NCI-H2227 (cell line): ENCODE results near the gene KRT81.
"Not testable (repeated sequence)": the region's sequence is repeated elsewhere in the genome, so short reads cannot be mapped to it uniquely, and the experiment has no call there.

Experiments
- DNase-seq: peaks from one replicate; lab custom pipeline; 2025; ENCODE audit not compliant: unreplicated experiment; lab: John Stamatoyannopoulos, UW

KRT81 gene

GRCh38 chr12:52255926-52256583, 35.3 kb downstream of the KRT81 start:
- no peak for DNase-seq

GRCh38 chr12:52254965-52255751, 36.2 kb downstream of the KRT81 start:
- DNase-seq, result no peak

- no peak for DNase-seq
These were observed 37.0 kb downstream of the KRT81 start for GRCh38 chr12:52254180-52254964.

GRCh38 chr12:52253391-52254179, 37.7 kb downstream of the KRT81 start:
- DNase-seq, result no peak

GRCh38 chr12:52252728-52253343, 38.5 kb downstream of the KRT81 start:
- no peak for DNase-seq

GRCh38 chr12:52252175-52252615, 39.1 kb downstream of the KRT81 start:
- not testable (repeated sequence) for DNase-seq

- DNase-seq, result no peak
These were observed 39.8 kb downstream of the KRT81 start for GRCh38 chr12:52251367-52252051.

- DNase-seq, result no peak
These were observed 41.0 kb downstream of the KRT81 start for GRCh38 chr12:52250048-52250990.

- no peak for DNase-seq
These were observed 41.8 kb downstream of the KRT81 start for GRCh38 chr12:52249511-52250047.

- DNase-seq, result no peak
These were observed 42.5 kb downstream of the KRT81 start for GRCh38 chr12:52248541-52249461.

- DNase-seq, result no peak
These were observed 43.5 kb downstream of the KRT81 start for GRCh38 chr12:52247622-52248540.

- no peak for DNase-seq
These were observed 44.4 kb downstream of the KRT81 start for GRCh38 chr12:52246720-52247621.

GRCh38 chr12:52245962-52246569, 45.3 kb downstream of the KRT81 start:
- DNase-seq, result no peak

GRCh38 chr12:52245259-52245961, 45.9 kb downstream of the KRT81 start:
- no peak for DNase-seq
